Small intestine (tissue), 7 donors: Measurements from ENCODE around the gene HSFX3. TPM values are rescaled to one million over a fixed set of nuclear protein-coding genes. Genes with fewer than 3 reads are reported as not detected.
"Not testable (repeated sequence)": the region's sequence is repeated elsewhere in the genome, so short reads cannot be mapped to it uniquely, and the experiment has no call there.

Source experiments
- DNase-seq, 2 donors: peaks; one replicate each; pipeline versions ENCODE4 v3.0.0 to v3.0.0-alpha.2; 2013
- FAIRE-seq: peaks from 2 replicates; lab custom pipeline; 2012; peaks lifted over from hg19 to GRCh38; lab: Jason Lieb, UNC
- H3K27ac ChIP-seq, 3 donors: one replicate each; pipeline ENCODE4 v1.5.1; 2013; ENCODE audit warnings: low read length in 2 of 3, mild to moderate bottlenecking in 2 of 3, control low read depth in 1 of 3, inconsistent platforms in 1 of 3, low read depth in 1 of 3, moderate library complexity in 1 of 3
- H3K27me3 ChIP-seq, 3 donors: one replicate each; pipeline ENCODE4 v1.6.1; 2013; ENCODE audit warnings: low read length in 3 of 3, inconsistent platforms in 1 of 3; ENCODE audit not compliant: control insufficient read depth in 3 of 3, insufficient read depth in 3 of 3
- H3K36me3 ChIP-seq, 3 donors: one replicate each; pipeline ENCODE4 v1.6.1; 2013; ENCODE audit warnings: low read length in 3 of 3, inconsistent platforms in 1 of 3, low read depth in 1 of 3, mild to moderate bottlenecking in 1 of 3, moderate library complexity in 1 of 3; ENCODE audit not compliant: control insufficient read depth in 3 of 3, insufficient read depth in 2 of 3
- H3K4me1 ChIP-seq, 3 donors: one replicate each; pipeline ENCODE4 v1.6.1; 2013; ENCODE audit warnings: low read length in 2 of 3, inconsistent platforms in 1 of 3, low read depth in 1 of 3, mild to moderate bottlenecking in 1 of 3, moderate library complexity in 1 of 3; ENCODE audit not compliant: control insufficient read depth in 3 of 3, insufficient read depth in 2 of 3
- H3K4me3 ChIP-seq, 3 donors: one replicate each; pipeline ENCODE4 v1.5.1; 2013; ENCODE audit warnings: low read length in 3 of 3, control low read depth in 1 of 3, inconsistent platforms in 1 of 3, low read depth in 1 of 3, mild to moderate bottlenecking in 1 of 3, moderate library complexity in 1 of 3
- H3K9me3 ChIP-seq, 2 donors: one replicate each; pipeline ENCODE4 v1.6.1; 2013; ENCODE audit warnings: low read depth in 1 of 2, low read length in 1 of 2; ENCODE audit not compliant: control insufficient read depth in 2 of 2, insufficient read depth in 1 of 2
- WGBS, 3 donors: extraction: QIAGEN DNeasy Blood & Tissue Kit; methylation state at CpG; one replicate each; pipeline ENCODE4 v1.1.7; 2013; 5-methylcytosine and 5-hydroxymethylcytosine counted together
- polyA plus RNA-seq, 4 donors: library from polyadenylated mRNA; stranded (reverse) in 3 of 4; unstranded in 1 of 4; fragments of 200-250 nt in 3 of 4; fragments of 120-200 nt in 1 of 4; gene quantifications; one replicate each; pipeline versions ENCODE4 v1.2.1 to v1.2.3, GENCODE V29; 2013
- donor health status: healthy with polysubstance abuse.
- donor health status: control.
- donor health status: control.
- donor health status: Bipolar disorder and iron deficiency.
- donor health status: healthy.

Gene HSFX3
- polyA plus RNA-seq, 4 donors = not detected

DNA sequence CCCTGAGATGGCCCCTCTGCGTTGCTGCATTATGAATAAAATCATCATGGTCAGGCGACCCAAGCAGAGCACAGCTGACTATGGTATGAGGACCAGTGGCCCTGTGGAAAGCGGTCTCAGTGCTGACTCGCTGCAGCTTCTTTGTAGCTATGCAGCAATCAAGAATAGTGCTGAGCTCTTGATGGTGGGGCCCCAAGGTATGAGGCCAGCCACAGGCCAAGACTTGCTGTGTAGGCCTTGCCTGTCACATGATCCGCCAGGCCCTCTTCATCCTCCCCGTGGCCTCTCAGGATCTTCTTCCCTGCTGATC, 2.2 kb upstream of the HSFX3 start:
- H3K4me3 ChIP-seq, H3K36me3 ChIP-seq, H3K27ac ChIP-seq, H3K27me3 ChIP-seq, FAIRE-seq, H3K4me1 ChIP-seq, DNase-seq, H3K9me3 ChIP-seq: not testable (repeated sequence)
- 80 to 92% methylated on average over 1 to 2 of the region's 6 CpGs; no CpG with 5 or more reads in 1 of the 3 donors for WGBS, 3 donors

DNA sequence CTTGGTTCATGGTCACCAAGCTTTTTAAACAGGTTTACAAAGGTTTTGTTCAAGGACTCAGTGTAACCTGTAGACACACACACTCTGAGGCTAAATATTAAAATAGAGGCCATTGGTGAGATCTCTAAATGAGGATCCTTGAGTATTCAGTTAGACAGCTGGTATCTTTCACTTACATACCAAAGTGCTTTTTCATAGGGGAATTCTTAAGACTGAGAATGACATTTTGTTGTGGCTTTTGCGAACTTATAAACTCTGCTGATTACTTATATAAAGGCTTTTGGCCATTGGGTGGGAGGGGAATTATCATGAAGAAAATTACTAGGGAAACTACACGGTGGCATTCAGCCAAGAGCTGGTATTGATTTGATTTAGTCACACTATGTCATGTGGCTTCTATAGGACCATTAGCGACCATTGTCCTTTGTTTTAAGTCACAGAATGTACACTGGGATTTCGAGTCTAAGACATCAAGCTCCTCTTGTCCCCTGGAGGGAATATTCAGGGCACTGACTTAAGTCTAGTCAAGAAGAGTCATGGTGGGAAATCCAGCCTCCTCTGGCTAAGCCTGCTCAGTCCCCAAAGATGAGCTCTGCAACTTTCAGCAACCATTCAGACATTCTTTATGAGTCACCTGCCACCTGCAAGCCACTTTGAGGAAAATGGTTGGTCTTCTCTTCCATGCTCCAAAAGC, 1.7 kb upstream of the HSFX3 start:
- H3K27me3 ChIP-seq, H3K4me1 ChIP-seq, H3K4me3 ChIP-seq, H3K27ac ChIP-seq, DNase-seq, H3K36me3 ChIP-seq, H3K9me3 ChIP-seq: not testable (repeated sequence)
- FAIRE-seq = peak; percentile 78
- WGBS, 3 donors = no CpG with 5 or more reads among the region's 4 CpGs

GRCh38 chrX:149550454-149550853, 730 bp upstream of the HSFX3 start:
- WGBS, 3 donors = 62 to 100% methylated on average over 1 of the region's 1 CpG; no CpG with 5 or more reads in 1 of the 3 donors
- H3K4me1 ChIP-seq, H3K4me3 ChIP-seq, H3K27ac ChIP-seq, H3K36me3 ChIP-seq, H3K9me3 ChIP-seq, FAIRE-seq, H3K27me3 ChIP-seq, DNase-seq: not testable (repeated sequence)

DNA sequence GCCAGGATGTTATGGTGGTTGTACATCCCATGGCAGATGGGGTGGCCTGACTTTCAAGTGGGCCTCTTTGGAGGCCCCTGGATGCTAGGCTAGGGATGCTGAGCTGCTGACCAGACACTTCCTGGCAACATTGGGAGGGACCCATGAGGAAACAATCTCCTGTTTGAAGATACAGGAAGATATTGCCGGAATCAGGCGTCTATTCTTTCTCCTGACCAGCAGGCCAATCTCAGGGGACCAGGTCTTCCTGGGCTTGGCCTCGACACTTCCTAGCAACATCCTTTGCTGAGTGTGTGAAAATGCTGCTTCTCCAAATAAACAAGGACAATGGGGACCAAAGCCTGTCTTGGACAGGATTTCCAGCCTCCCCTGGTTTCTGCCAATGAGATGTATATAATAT, 1.9 kb downstream of the HSFX3 start:
- not testable (repeated sequence) for FAIRE-seq, H3K4me1 ChIP-seq, H3K9me3 ChIP-seq, H3K27ac ChIP-seq, H3K27me3 ChIP-seq, H3K4me3 ChIP-seq, H3K36me3 ChIP-seq, DNase-seq
- 60% methylated on average over 1 of the region's 3 CpGs; no CpG with 5 or more reads in 2 of the 3 donors for WGBS, 3 donors

GRCh38 chrX:149546962-149547361, 2.8 kb downstream of the HSFX3 start:
- not testable (repeated sequence) for H3K4me3 ChIP-seq, H3K27ac ChIP-seq, DNase-seq, H3K27me3 ChIP-seq, H3K36me3 ChIP-seq, H3K4me1 ChIP-seq, H3K9me3 ChIP-seq, FAIRE-seq
- WGBS, 3 donors = 59 to 88% (median 71%) methylated on average over 1 of the region's 1 CpG

- 72 to 84% (median 82%) methylated on average over 10 to 22 of the region's 29 CpGs for WGBS, 3 donors
- not testable (repeated sequence) for FAIRE-seq
Measured at GRCh38 chrX:149545545-149546543, 3.9 kb downstream of the HSFX3 start.

DNA sequence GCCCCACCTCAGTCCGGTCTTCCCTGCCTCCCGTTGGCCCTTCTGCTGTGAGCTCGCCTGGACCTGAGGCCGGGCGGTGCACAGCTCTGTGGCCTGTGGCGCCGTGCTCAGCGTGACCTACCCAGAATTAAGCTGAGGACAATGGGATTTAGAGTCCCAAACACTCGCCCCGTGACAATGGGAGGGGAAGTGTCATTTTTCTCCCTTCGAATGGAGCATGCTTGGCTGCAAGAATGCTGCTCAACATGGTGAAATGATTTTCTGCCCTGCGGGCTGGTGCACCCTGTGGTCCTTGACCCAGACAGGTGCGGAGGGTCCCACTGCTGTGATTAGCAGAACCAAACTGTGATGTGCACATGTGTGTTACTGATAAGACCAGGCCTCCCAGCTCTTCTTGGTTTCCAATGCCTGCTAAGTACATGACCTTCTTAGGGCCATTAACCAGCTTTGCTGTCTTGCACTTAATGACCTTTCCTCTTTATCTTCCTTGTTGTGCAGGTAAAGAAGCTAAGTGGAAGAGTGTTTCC, 8.1 kb downstream of the HSFX3 start:
- Histone ChIP-seq H3K27me3 (no peaks in the 10 kb centered on the region), H3K9me3 (no peaks in the 10 kb centered on the region), H3K4me1 (no peaks in the 10 kb centered on the region), H3K36me3 (peaks cover 0 to 3% (median 0%) of the 10 kb centered on the region in 3 donors), H3K4me3 (peak overlapping the region; percentile 42 to 73 (median 69)), H3K27ac (peak overlapping the region; percentile 49 to 98 (median 88))
- FAIRE-seq = no peak
- peak; percentile 10 to 45 for DNase-seq
- WGBS, 3 donors = 7 to 47% (median 7%) methylated on average over 12 to 13 of the region's 13 CpGs

More at GRCh38 chrX:149545545-149546543, 3.9 kb downstream of the HSFX3 start:
- H3K27me3 ChIP-seq, H3K36me3 ChIP-seq, H3K27ac ChIP-seq, H3K4me1 ChIP-seq, H3K4me3 ChIP-seq, H3K9me3 ChIP-seq, DNase-seq: not testable (repeated sequence)
